Gastrocnemius medialis (tissue), 4 donors: ENCODE data around the gene ZNF777. TPM values are rescaled to one million over a fixed set of nuclear protein-coding genes. Genes with fewer than 3 reads are reported as not detected.

Experiments used
- ATAC-seq, 2 donors: fragments of 150-250 bp; one replicate each; pipeline ENCODE4 v1.9.1; 2016
- DNase-seq, 2 donors: peaks; one replicate each; pipeline ENCODE4 v3.0.0-alpha.2; 2019
- H3K27ac ChIP-seq, 4 donors: fragments of 200-600 bp; sonication (generic); 1 replicate in 1 of 4; 2 replicates in 3 of 4; pipeline ENCODE4 v1.5.1; 2016 to 2018; ENCODE audit warnings: mild to moderate bottlenecking in 2 of 4, moderate library complexity in 1 of 4
- H3K27me3 ChIP-seq, 3 donors: fragments of 200-600 bp; sonication (generic) in 2 of 3; 1 replicate in 1 of 3; 2 replicates in 2 of 3; pipeline versions ENCODE4 v1.5.1 to v1.6.0; 2016 to 2019; ENCODE audit warnings: mild to moderate bottlenecking in 1 of 3, moderate library complexity in 1 of 3
- H3K36me3 ChIP-seq, 2 donors: fragments of 200-600 bp; sonication (generic) in 1 of 2; one replicate each; pipeline ENCODE4 v1.5.1; 2017 to 2018
- H3K4me1 ChIP-seq, 2 donors: fragments of 200-600 bp; sonication (generic) in 1 of 2; one replicate each; pipeline ENCODE4 v1.5.1; 2016 to 2017; ENCODE audit warnings: mild to moderate bottlenecking in 2 of 2
- H3K4me3 ChIP-seq, 4 donors: fragments of 200-600 bp; sonication (generic) in 3 of 4; 1 replicate in 1 of 4; 2 replicates in 3 of 4; pipeline ENCODE4 v1.5.1; 2016 to 2019; ENCODE audit warnings: mild to moderate bottlenecking in 2 of 4
- H3K9me3 ChIP-seq, 3 donors: fragments of 200-600 bp; sonication (generic) in 2 of 3; 1 replicate in 1 of 3; 2 replicates in 2 of 3; pipeline ENCODE4 v1.5.1; 2016 to 2019
- POLR2A ChIP-seq, 2 donors: fragments of 450-650 bp; IDR thresholded peaks; one replicate each; pipeline ENCODE4 v1.6.1; 2017; ENCODE audit warnings: antibody characterized with exemption in 2 of 2, mild to moderate bottlenecking in 2 of 2, moderate library complexity in 2 of 2
- in situ Hi-C, 4 donors: fragments of 200-750 bp; cut with MboI; loops; one replicate each; pipeline versions ENCODE4 v1.15.0 to v1.8.0; 2017; ENCODE audit warnings: low sequenced_read_pairs in 4 of 4
- intact Hi-C: fragments of 100-400 bp; cut with DNase I; formaldehyde crosslinking; loops from one replicate; pipeline ENCODE4 v1.15.1; 2023; ENCODE audit warnings: low total_unique reads
- total RNA-seq, 4 donors: library from RNA; depleted of rRNA; stranded (reverse); fragments of >200 nt; gene quantifications; one replicate each; pipeline versions ENCODE4 v1.1.0 to v1.2.3, GENCODE V29; 2016
- TF ChIP-seq, protein P1 (sequence below), 5 experiments: fragments of 450-650 bp in 3 of 5; fragments of 200-600 bp in 2 of 5; sonication (generic) in 2 of 5; IDR thresholded peaks in 4 of 5; conservative IDR thresholded peaks in 1 of 5; 1 replicate in 4 of 5; 2 replicates in 1 of 5; pipeline ENCODE4 v1.5.1; 2016 to 2019; ENCODE audit warnings: antibody characterized with exemption in 5 of 5, mild to moderate bottlenecking in 3 of 5, moderate library complexity in 3 of 5

The ZNF777 gene
- total RNA-seq, 4 donors from 2014 or later: 7.6 to 17.6 (median 15.1) TPM

DNA sequence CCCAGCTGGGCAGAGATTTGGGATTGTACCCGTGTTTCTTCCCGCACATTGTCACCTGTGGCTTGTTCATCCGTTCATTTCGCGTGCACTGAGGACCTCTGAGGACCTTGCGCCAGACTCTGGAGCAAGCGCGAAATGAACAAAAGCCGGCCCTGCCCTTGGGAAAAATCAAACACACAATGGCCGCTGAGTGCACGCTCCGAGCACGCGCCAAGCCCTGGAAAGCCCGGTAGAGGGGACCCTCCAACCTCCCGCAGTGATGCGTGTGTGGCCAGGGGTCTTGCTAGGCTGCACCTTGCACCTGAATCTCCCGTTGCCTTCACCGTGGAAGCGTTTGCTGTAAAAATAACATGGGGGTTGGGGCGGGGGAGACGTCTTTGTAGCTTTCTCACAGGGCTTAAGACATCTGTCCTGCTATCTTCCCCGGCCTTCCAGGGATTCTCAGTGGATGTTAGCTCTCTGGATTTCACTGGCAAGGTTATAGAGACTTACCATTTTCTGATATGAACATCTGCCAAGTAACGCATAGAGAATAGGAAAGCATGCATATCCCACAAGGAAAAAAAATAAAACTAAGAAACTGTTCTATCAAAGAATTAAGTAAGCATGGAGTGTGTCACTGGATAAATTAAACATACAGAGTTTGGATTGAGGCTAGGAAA is 37.3 kb downstream of the ZNF777 start:
- intact Hi-C loops: loop anchor here (2.0 to 5.0 kb wide), 3 partner anchors 39 to 161 kb away; partner anchors contain the start of genes ZNF746, ZNF777 and ZNF783
- H3K4me1 ChIP-seq: peaks cover 0 to 8% of the 10 kb centered on the region in 2 donors
- H3K9me3 ChIP-seq: no peaks in the 10 kb centered on the region
- DNase-seq (no peak), ATAC-seq (no peak)
- no peak overlapping the region for H3K27ac ChIP-seq
- in situ Hi-C loops: no loop called here
- H3K27me3 ChIP-seq: peaks cover 0 to 9% (median 0%) of the 10 kb centered on the region in 3 donors
- H3K36me3 ChIP-seq: no peaks in the 10 kb centered on the region
- TF ChIP-seq POLR2A (IDR thresholded peaks at IDR 0.05): no peak
- TF ChIP-seq, protein P1, sequence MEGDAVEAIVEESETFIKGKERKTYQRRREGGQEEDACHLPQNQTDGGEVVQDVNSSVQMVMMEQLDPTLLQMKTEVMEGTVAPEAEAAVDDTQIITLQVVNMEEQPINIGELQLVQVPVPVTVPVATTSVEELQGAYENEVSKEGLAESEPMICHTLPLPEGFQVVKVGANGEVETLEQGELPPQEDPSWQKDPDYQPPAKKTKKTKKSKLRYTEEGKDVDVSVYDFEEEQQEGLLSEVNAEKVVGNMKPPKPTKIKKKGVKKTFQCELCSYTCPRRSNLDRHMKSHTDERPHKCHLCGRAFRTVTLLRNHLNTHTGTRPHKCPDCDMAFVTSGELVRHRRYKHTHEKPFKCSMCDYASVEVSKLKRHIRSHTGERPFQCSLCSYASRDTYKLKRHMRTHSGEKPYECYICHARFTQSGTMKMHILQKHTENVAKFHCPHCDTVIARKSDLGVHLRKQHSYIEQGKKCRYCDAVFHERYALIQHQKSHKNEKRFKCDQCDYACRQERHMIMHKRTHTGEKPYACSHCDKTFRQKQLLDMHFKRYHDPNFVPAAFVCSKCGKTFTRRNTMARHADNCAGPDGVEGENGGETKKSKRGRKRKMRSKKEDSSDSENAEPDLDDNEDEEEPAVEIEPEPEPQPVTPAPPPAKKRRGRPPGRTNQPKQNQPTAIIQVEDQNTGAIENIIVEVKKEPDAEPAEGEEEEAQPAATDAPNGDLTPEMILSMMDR (IDR thresholded peaks at IDR 0.05 in 4 of 5, conservative IDR thresholded peaks at IDR 0.05 in 1 of 5): no peak
- H3K4me3 ChIP-seq: peak overlapping the region in 1 of 4 donors; percentile 49

DNA sequence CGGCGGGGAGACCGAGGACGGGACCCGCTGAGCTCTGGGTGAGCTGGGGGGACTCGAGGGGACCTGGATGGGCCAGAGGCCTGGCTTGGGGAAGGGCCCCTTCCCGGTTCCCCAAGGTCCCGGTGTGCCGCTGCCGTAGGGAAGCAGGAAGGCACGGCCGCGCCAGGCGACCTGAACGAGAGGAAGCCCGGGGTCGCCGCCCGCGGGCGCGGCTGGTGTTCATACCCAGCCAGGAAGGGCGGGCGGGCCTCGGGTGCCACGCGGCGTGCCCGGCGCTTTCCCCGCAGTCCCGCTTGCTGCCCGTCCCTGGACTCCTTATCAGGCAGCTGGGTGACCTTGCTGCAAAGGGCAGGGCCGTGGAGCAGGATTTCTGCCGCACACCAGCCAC is 38.0 kb downstream of the ZNF777 start:
- intact Hi-C loops: loop anchor here (2.0 to 5.0 kb wide), 3 partner anchors 39 to 161 kb away; partner anchors contain the start of genes ZNF746, ZNF777 and ZNF783
- Histone ChIP-seq H3K9me3 (no peaks in the 10 kb centered on the region), H3K4me1 (peaks cover 0 to 8% of the 10 kb centered on the region in 2 donors), H3K27me3 (peaks cover 0 to 9% (median 0%) of the 10 kb centered on the region in 3 donors), H3K36me3 (no peaks in the 10 kb centered on the region), H3K27ac (no peak overlapping the region), H3K4me3 (peak overlapping the region; percentile 39 to 67 (median 50))
- ATAC-seq (no peak), DNase-seq (no peak)
- in situ Hi-C loops: no loop called here
- TF ChIP-seq, protein P1 (IDR thresholded peaks at IDR 0.05 in 4 of 5, conservative IDR thresholded peaks at IDR 0.05 in 1 of 5): no peak
- no peak for TF ChIP-seq POLR2A (IDR thresholded peaks at IDR 0.05)

GRCh38 chr7:149422162-149422913 is 38.5 kb downstream of the ZNF777 start:
- Histone ChIP-seq H3K36me3 (no peaks in the 10 kb centered on the region), H3K4me1 (peaks cover 0 to 8% of the 10 kb centered on the region in 2 donors), H3K4me3 (peak overlapping the region; percentile 49 to 67 (median 54)), H3K27me3 (peaks cover 0 to 9% (median 0%) of the 10 kb centered on the region in 3 donors), H3K9me3 (no peaks in the 10 kb centered on the region), H3K27ac (no peak overlapping the region)
- DNase-seq: peak in 1 of 2 donors; percentile 26
- peak; percentile 83 to 88 for ATAC-seq
- in situ Hi-C loops: no loop called here
- TF ChIP-seq, protein P1 (IDR thresholded peaks at IDR 0.05 in 4 of 5, conservative IDR thresholded peaks at IDR 0.05 in 1 of 5): peak; percentile 21 to 70 (median 60)
- TF ChIP-seq POLR2A (IDR thresholded peaks at IDR 0.05): no peak
- intact Hi-C loops: loop anchor here (2.0 to 5.0 kb wide), 3 partner anchors 40 to 160 kb away; partner anchors contain the start of genes ZNF746, ZNF777 and ZNF783

DNA sequence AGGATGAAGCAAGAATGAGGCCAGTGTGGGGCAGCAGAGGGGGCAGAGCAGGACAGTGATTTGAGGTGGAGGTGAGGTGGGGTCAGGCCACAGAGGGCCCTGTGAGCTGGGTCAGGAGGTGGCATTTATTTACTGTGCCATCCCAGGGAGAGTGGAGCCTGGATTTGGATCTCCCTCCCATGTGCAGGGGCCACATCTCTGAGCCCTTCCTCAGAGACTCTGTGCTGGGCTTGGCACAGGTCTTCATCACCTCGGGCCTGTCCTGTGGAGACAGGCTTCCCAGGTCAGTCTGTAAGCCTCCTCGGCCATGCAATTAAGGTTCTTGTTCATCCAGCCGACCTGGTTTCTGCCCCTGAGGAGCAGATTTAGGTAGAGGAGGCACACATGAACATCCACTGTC is 40.9 kb downstream of the ZNF777 start:
- peaks cover 0 to 8% of the 10 kb centered on the region in 2 donors for H3K4me1 ChIP-seq
- H3K4me3 ChIP-seq: no peak overlapping the region
- peaks cover 0 to 9% (median 4%) of the 10 kb centered on the region in 3 donors for H3K27me3 ChIP-seq

More for the DNA sequence above, 40.9 kb downstream of the ZNF777 start:
- Histone ChIP-seq H3K36me3 (no peaks in the 10 kb centered on the region), H3K9me3 (no peaks in the 10 kb centered on the region), H3K27ac (no peak overlapping the region)
- intact Hi-C loops (loop anchor here (5.0 kb wide), 2 partner anchors 42 to 158 kb away; partner anchors contain the start of genes ZNF777 and ZNF783), in situ Hi-C loops (no loop called here)
- TF ChIP-seq, protein P1 (IDR thresholded peaks at IDR 0.05 in 4 of 5, conservative IDR thresholded peaks at IDR 0.05 in 1 of 5): no peak
- no peak for TF ChIP-seq POLR2A (IDR thresholded peaks at IDR 0.05)
- DNase-seq (no peak), ATAC-seq (no peak)
